NCI-H82 treated with DMSO at 0.1 percent for 48 hours (cell line): ENCODE data around the gene CDK5RAP2.
"Not testable (repeated sequence)": the region's sequence is repeated elsewhere in the genome, so short reads cannot be mapped to it uniquely, and the experiment has no call there.

Source experiments
- DNase-seq: peaks from one replicate; lab custom pipeline; 2025; ENCODE audit not compliant: unreplicated experiment; lab: John Stamatoyannopoulos, UW

CDK5RAP2 gene

GRCh38 chr9:120545701-120546550 is 34.0 kb downstream of the CDK5RAP2 start:
- no peak for DNase-seq

DNA sequence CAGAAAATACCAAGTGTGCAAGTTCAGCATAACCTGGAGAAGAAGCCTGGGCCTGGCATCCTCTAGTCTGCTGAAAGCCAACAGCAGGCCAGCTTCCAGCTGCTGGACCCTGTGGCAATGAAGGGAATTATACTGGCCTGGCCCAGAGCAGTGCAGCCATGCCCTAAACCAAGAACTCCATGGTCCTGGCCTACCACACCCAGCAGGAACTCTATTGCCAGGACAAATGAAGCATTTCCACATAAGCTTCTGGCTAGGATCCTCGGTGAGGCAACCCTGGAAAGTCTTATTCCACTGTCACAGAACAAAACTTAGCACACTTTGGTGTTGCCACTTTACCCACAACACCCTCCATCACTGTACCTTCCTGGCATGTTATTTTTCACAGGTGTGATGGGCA is 35.5 kb downstream of the CDK5RAP2 start:
- no peak for DNase-seq

- no peak for DNase-seq
These were observed 37.1 kb downstream of the CDK5RAP2 start for GRCh38 chr9:120542701-120543490.

DNA sequence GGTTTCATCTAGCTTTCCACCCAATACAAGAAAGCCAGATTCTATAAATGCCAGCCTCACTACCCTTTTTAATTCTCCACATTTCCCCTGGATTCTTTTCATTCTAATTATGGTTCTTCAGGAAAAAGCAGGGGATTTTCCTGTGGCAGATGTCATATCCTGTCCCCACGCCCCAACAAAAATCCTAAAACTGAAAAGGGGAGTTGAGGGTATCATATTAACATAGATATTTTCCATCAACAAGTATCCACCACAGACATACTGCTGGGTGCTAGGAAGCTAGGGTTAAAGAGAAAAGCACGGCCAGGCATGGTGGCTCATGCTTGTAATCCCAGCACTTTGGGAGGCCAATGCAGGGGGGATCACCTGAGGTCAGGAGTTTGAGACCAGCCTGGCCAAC is 38.0 kb downstream of the CDK5RAP2 start:
- no peak for DNase-seq

DNA sequence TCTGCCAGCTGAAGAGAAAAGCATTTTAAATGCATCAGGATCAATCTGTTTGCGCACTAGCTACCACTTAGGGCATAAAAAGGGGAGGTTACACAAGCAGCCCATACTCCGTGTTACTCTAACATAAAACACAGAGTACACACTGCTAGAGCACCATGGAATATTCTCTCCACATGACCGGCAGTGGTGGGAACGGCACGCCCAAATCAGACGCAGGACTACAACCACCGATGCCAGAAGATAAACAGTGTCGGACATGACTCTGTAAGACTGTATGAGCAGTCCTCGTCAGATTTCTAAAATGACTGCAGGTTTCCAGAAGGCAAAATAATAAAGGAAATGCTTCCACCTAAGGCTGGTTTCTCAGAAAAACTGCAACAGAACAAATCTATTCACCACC is 40.0 kb downstream of the CDK5RAP2 start:
- no peak for DNase-seq

GRCh38 chr9:120538339-120538738 is 41.6 kb downstream of the CDK5RAP2 start:
- peak; percentile 86 for DNase-seq

- no peak for DNase-seq
These were observed 42.9 kb downstream of the CDK5RAP2 start for GRCh38 chr9:120536949-120537640.

- DNase-seq = no peak
These were observed 43.9 kb downstream of the CDK5RAP2 start for GRCh38 chr9:120536094-120536493.

DNA sequence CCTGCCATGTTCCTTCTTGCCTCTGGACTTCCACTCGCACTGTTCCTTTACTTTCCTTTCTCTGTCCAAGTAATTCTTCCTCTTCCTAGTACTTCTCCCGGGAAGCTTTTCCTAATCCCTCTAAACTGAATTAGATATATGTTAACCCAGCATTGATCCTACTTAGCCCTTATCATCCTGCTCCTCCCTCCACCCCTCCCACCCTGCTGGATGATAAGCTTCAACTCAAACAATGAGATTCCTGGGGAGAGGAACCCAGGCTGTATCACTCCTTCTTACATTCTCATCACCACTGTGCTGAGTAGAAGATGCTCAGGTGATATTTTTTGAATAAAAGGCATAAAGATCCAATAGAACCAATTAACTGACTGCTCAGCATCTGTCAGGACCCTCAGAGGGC is 45.7 kb downstream of the CDK5RAP2 start:
- DNase-seq = peak; percentile 88

DNA sequence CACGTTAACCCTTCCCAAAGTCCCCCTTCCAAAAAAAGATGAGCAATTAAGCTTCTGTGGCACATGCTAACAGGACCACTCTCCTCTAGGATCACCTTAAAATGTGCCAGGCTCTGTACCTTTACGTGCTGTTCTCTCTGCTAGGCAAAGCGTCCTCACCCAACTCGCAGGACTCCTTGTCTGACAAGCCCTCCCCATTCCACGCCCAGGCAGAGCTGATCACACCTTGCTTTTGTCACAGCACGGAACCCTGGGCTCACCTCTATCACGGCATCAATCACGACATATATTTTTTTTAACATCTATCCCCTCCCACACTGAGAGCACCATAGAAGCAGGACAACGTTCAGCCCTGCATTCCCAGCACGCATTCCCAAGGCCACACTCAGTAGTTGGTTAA is 47.1 kb downstream of the CDK5RAP2 start:
- DNase-seq = no peak

- DNase-seq = no peak
These were observed 47.5 kb downstream of the CDK5RAP2 start for GRCh38 chr9:120532475-120532874.

GRCh38 chr9:120531683-120532300 is 48.2 kb downstream of the CDK5RAP2 start:
- DNase-seq = no peak

GRCh38 chr9:120530220-120530832 is 49.6 kb downstream of the CDK5RAP2 start:
- not testable (repeated sequence) for DNase-seq

GRCh38 chr9:120528829-120529228 is 51.1 kb downstream of the CDK5RAP2 start:
- no peak for DNase-seq

GRCh38 chr9:120528327-120528726 is 51.6 kb downstream of the CDK5RAP2 start:
- DNase-seq = no peak

- DNase-seq = peak; percentile 14
These were observed 53.4 kb downstream of the CDK5RAP2 start for GRCh38 chr9:120526534-120526933.

DNA sequence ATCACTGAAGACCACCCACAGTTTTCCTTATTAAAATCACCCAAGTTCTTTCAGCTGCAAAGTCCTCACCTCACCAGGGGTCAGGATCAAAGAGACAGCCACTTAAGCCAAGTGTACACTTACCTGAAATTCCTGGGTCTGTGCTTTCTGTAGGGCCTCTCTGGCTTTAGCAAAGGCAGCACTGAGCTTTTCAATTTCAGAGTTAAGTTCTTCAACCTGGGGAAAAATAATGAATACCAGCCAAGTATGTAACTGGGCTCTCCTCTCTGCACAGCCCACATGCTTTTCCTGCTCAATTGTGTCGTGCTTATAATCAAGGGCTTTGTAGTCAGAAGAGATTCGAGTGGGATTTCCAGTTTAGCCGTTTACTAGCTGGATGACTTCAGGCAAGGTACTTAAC is 55.1 kb downstream of the CDK5RAP2 start:
- DNase-seq = no peak

GRCh38 chr9:120524038-120524437 is 55.9 kb downstream of the CDK5RAP2 start:
- DNase-seq = no peak

DNA sequence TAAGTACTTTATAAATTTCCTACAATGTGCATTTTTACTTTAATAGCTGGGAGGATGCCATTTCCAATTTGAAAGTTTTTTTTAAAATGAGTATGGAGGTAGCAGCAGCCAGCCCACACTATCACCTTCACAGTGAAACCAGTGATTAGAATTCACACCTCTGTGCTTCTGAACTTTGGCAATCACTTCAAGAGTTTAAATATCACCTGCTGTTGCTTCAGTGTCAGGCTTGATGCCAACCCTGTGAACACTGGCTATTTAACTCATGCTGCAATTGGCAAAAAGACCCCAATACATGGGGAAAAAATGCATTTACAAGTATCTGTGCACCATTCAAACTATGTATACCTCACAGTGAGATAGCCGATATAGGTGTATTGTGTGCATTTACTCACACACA is 57.4 kb downstream of the CDK5RAP2 start:
- no peak for DNase-seq

DNA sequence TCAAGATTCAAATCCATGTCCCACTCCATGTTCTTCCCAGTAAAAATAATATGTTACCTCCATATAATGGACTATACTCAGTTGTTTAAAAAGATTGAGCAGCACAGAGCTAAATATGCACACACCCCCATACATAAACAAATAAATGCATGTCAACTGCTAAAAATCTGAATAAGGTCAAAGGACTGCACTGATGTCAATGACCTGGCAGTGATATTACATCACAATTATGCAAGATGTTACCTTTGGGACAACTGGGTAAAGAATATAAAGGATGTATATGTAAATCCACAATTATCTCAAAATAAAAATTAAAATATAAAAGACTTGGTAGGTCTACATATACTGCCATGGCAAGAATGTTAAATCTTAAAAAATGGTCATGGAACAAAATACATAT is 57.9 kb downstream of the CDK5RAP2 start:
- DNase-seq = no peak

GRCh38 chr9:120521101-120521500 is 58.9 kb downstream of the CDK5RAP2 start:
- DNase-seq = no peak
